Measurements from ENCODE around the gene UQCR11.
A peak's percentile ranks its signal among the peaks of the same experiment; 100 is the strongest.

The UQCR11 gene

DNA sequence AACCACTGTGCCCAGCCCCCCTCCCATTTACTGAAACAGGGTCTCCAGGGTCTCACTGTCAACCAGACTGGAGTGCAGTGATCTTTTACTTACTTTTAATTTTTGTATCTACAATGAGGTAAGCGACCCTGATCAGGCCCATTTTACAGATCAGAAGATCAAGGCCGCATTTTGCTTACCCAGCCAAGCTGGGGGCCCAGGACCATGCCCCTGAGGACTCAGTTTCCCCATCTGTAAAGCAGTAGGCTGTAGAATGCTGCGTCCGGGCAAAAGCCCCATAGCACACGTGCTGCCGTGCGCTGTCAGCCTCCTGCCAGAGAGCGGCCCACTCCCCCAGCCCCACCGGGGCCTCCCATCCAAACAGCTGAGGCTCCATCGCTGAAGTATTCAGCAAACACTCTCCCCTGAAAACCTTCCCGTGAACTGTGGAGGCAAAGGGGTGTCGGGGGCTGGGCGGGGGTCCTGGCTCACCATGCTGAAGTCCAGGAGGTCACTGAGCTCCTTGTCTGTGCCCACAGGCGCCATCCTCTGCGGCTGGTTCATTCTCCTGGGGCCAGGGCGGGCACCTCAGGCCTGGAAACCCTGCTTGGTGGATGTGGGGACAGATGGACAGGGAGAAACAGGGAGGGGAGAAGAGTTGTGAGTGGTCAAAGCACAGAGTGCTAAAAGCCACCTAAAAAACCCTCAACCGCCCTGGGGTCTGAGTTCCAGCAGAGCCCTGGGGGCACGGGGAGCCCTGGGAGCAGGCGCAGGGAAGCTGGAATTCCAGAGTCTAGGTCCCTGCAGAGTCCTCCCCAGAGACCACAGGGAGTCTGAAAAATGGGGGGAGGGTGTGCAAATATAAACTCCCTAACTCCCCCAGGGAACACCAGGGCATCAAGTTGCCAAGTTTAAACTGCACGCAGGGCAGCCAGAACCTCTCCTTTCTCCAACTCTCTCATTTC is 44.7 kb upstream of the UQCR11 start:
- H3K36me3 ChIP-seq (ENCODE audit: insufficient read depth, low read length), result peaks cover 53% of the 10 kb centered on the region
- H3K79me2 ChIP-seq (ENCODE audit: insufficient read depth, low read length), result peaks cover 72% of the 10 kb centered on the region
- H4K20me1 ChIP-seq (ENCODE audit: insufficient read depth, low read length), result peaks cover 61% of the 10 kb centered on the region

GRCh38 chr19:1648920-1649541 is 43.8 kb upstream of the UQCR11 start:
- Histone ChIP-seq H3K36me3 (ENCODE audit: insufficient read depth, low read length) (peaks cover 62% of the 10 kb centered on the region), H3K4me3 (ENCODE audit: low read depth in 1 of 2, low read length in 2 of 2) (no peak overlapping the region), H4K20me1 (ENCODE audit: insufficient read depth, low read length) (peaks cover 70% of the 10 kb centered on the region), H3K79me2 (ENCODE audit: insufficient read depth, low read length) (peaks cover 82% of the 10 kb centered on the region), H3K9ac (ENCODE audit: low read depth, low read length) (no peak overlapping the region), H3K27ac (ENCODE audit: low read length) (no peak overlapping the region), H2AFZ (ENCODE audit: low read depth, low read length) (no peak overlapping the region), H3K4me1 (ENCODE audit: insufficient read depth, low read length) (peaks cover 25% of the 10 kb centered on the region), H3K9me3 (ENCODE audit: insufficient read depth, low read length, severe bottlenecking) (no peaks in the 10 kb centered on the region), H3K27me3 (ENCODE audit: insufficient read depth, low read length, poor library complexity) (no peaks in the 10 kb centered on the region), H3K4me2 (ENCODE audit: insufficient read depth, low read length) (peak overlapping the region; percentile 24; the same call in 1 of the 2 replicates)
- ATAC-seq (ENCODE audit: insufficient read depth, low read depth) (no peak), DNase-seq (no peak)
- TF ChIP-seq EZH2 (IDR thresholded peaks at IDR 0.05; ENCODE audit: borderline replicate concordance, low read depth, low read length, severe bottlenecking) (no peak), CTCF (IDR thresholded peaks at IDR 0.05; ENCODE audit: borderline replicate concordance, extremely low read depth, low read length, poor library complexity, severe bottlenecking) (no peak)

More for the DNA sequence above, 44.7 kb upstream of the UQCR11 start:
- ATAC-seq (ENCODE audit: insufficient read depth, low read depth), result no peak
- H3K4me3 ChIP-seq (ENCODE audit: low read depth in 1 of 2, low read length in 2 of 2), result peak overlapping the region in 1 of 2 experiments; percentile 60; a peak in 3 of 4 replicates
- TF ChIP-seq CTCF (IDR thresholded peaks at IDR 0.05; ENCODE audit: borderline replicate concordance, extremely low read depth, low read length, poor library complexity, severe bottlenecking) (no peak), EZH2 (IDR thresholded peaks at IDR 0.05; ENCODE audit: borderline replicate concordance, low read depth, low read length, severe bottlenecking) (no peak)
- no peaks in the 10 kb centered on the region for H3K27me3 ChIP-seq (ENCODE audit: insufficient read depth, low read length, poor library complexity)
- H3K4me1 ChIP-seq (ENCODE audit: insufficient read depth, low read length), result peaks cover 25% of the 10 kb centered on the region
- no peak for DNase-seq
- peak overlapping the region; percentile 89 for H3K27ac ChIP-seq (ENCODE audit: low read length)
- peak overlapping the region; percentile 71 for H3K4me2 ChIP-seq (ENCODE audit: insufficient read depth, low read length)
- H3K9me3 ChIP-seq (ENCODE audit: insufficient read depth, low read length, severe bottlenecking), result no peaks in the 10 kb centered on the region
- H3K9ac ChIP-seq (ENCODE audit: low read depth, low read length), result peak overlapping the region; percentile 76
- H2AFZ ChIP-seq (ENCODE audit: low read depth, low read length), result no peak overlapping the region

GRCh38 chr19:1648459-1648849 is 43.2 kb upstream of the UQCR11 start:
- no peak for ATAC-seq (ENCODE audit: insufficient read depth, low read depth)
- H2AFZ ChIP-seq (ENCODE audit: low read depth, low read length), result no peak overlapping the region
- H3K4me3 ChIP-seq (ENCODE audit: low read depth in 1 of 2, low read length in 2 of 2), result no peak overlapping the region
- H3K4me1 ChIP-seq (ENCODE audit: insufficient read depth, low read length), result peaks cover 23% of the 10 kb centered on the region
- DNase-seq, result no peak
- H3K9ac ChIP-seq (ENCODE audit: low read depth, low read length), result no peak overlapping the region
- H4K20me1 ChIP-seq (ENCODE audit: insufficient read depth, low read length), result peaks cover 76% of the 10 kb centered on the region
- TF ChIP-seq CTCF (IDR thresholded peaks at IDR 0.05; ENCODE audit: borderline replicate concordance, extremely low read depth, low read length, poor library complexity, severe bottlenecking), result no peak
- TF ChIP-seq EZH2 (IDR thresholded peaks at IDR 0.05; ENCODE audit: borderline replicate concordance, low read depth, low read length, severe bottlenecking), result no peak
- H3K4me2 ChIP-seq (ENCODE audit: insufficient read depth, low read length), result no peak overlapping the region
- no peaks in the 10 kb centered on the region for H3K27me3 ChIP-seq (ENCODE audit: insufficient read depth, low read length, poor library complexity)
- no peaks in the 10 kb centered on the region for H3K9me3 ChIP-seq (ENCODE audit: insufficient read depth, low read length, severe bottlenecking)
- peaks cover 68% of the 10 kb centered on the region for H3K36me3 ChIP-seq (ENCODE audit: insufficient read depth, low read length)
- peaks cover 88% of the 10 kb centered on the region for H3K79me2 ChIP-seq (ENCODE audit: insufficient read depth, low read length)
- no peak overlapping the region for H3K27ac ChIP-seq (ENCODE audit: low read length)

Measured in DND-41 (cell line).